Loucy (cell line): ENCODE measurements around the gene ZNF74.

Source experiments
- H2AFZ ChIP-seq: fragments of 200-600 bp; sonication (generic); 2 replicates; pipeline ENCODE4 v1.6.0; 2016; ENCODE audit warnings: antibody characterized with exemption, mild to moderate bottlenecking, low read length, moderate library complexity
- H3F3A ChIP-seq: fragments of 200-600 bp; 2 replicates; pipeline ENCODE4 v1.6.0; 2016; ENCODE audit warnings: antibody characterized with exemption, low read depth, mild to moderate bottlenecking
- H3K27me3 ChIP-seq: fragments of 200-600 bp; sonication (generic); 2 replicates; pipeline ENCODE4 v1.6.1; 2014; ENCODE audit warnings: low read length, mild to moderate bottlenecking; ENCODE audit not compliant: insufficient read depth, poor library complexity, severe bottlenecking
- H3K36me3 ChIP-seq: fragments of 200-600 bp; sonication (generic); 2 replicates; pipeline ENCODE4 v1.6.1; 2016; ENCODE audit warnings: low read length; ENCODE audit not compliant: insufficient read depth
- H3K4me1 ChIP-seq: fragments of 200-600 bp; sonication (generic); 2 replicates; pipeline ENCODE4 v1.5.1; 2014; ENCODE audit warnings: low read length, mild to moderate bottlenecking; ENCODE audit not compliant: insufficient read depth, poor library complexity, severe bottlenecking
- H3K4me2 ChIP-seq: fragments of 200-600 bp; sonication (generic); 2 replicates; pipeline ENCODE4 v1.6.0; 2014; ENCODE audit warnings: antibody characterized with exemption, low read length, low read depth, mild to moderate bottlenecking; ENCODE audit not compliant: poor library complexity, severe bottlenecking
- H3K4me3 ChIP-seq: fragments of 200-600 bp; sonication (generic); 2 replicates; pipeline ENCODE4 v1.5.1; 2014; ENCODE audit warnings: low read length, mild to moderate bottlenecking, mixed read lengths; ENCODE audit not compliant: poor library complexity, severe bottlenecking
- H3K79me2 ChIP-seq: fragments of 200-600 bp; sonication (generic); 2 replicates; pipeline ENCODE4 v1.6.1; 2014; ENCODE audit warnings: low read length; ENCODE audit not compliant: insufficient read depth
- H3K9ac ChIP-seq: fragments of 200-600 bp; sonication (generic); 2 replicates; pipeline ENCODE4 v1.6.0; 2014; ENCODE audit warnings: mild to moderate bottlenecking, low read depth, low read length, moderate library complexity; ENCODE audit not compliant: poor library complexity, severe bottlenecking
- H3K9me2 ChIP-seq: fragments of 200-600 bp; sonication (generic); replicated peaks from 2 replicates; pipeline ENCODE4 v1.6.1; 2016; ENCODE audit warnings: low read depth, low read length, mixed read lengths
- H3K9me3 ChIP-seq: fragments of 200-600 bp; sonication (generic); 2 replicates; pipeline ENCODE4 v1.6.1; 2014; ENCODE audit warnings: mild to moderate bottlenecking, antibody characterized with exemption, low read length, low read depth; ENCODE audit not compliant: insufficient read depth
- H4K20me1 ChIP-seq: fragments of 200-600 bp; sonication (generic); 2 replicates; pipeline ENCODE4 v1.6.0; 2014; ENCODE audit warnings: antibody characterized with exemption, low read length, mild to moderate bottlenecking; ENCODE audit not compliant: insufficient read depth, poor library complexity, severe bottlenecking
- EZH2phosphoT487 ChIP-seq: fragments of 200-600 bp; IDR thresholded peaks from 2 replicates; pipeline ENCODE4 v1.6.1; 2018; ENCODE audit warnings: antibody characterized with exemption, mild to moderate bottlenecking, moderate library complexity, borderline replicate concordance
- TF ChIP-seq, protein P1 (sequence below): fragments of 200-600 bp; sonication (generic); conservative IDR thresholded peaks from 2 replicates; pipeline ENCODE4 v1.5.1; 2014; ENCODE audit warnings: mild to moderate bottlenecking, antibody characterized with exemption, low read length

The ZNF74 gene

DNA sequence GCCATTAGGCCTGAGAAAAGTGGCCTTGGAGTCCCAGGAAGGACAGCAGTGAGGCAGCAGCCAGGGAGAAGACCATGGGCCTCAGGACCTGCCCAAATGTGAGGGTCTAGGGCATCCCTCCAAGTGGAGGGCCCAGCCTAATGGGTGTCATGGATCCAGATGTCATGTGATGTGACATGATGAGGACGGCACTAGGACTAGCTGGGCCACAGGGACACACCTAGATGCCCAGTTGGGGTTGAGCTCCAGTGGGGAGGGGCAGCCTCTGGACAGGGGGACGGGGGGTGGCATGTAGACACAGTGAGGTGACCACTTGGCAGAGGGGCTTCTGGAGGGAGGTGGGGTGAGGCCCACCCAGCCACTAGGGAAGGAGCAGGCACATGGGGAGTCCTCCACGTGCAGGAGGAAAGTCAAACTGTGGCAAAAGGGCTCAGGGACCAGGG lies 38.3 kb downstream of the ZNF74 start:
- Histone ChIP-seq H3K9me2 (no peaks in the 10 kb centered on the region), H3F3A (no peaks in the 10 kb centered on the region), H3K4me2 (no peak overlapping the region), H3K9ac (no peak overlapping the region), H3K9me3 (no peaks in the 10 kb centered on the region), H3K4me3 (no peak overlapping the region), H3K36me3 (no peaks in the 10 kb centered on the region), H2AFZ (no peak overlapping the region), H3K79me2 (no peaks in the 10 kb centered on the region), H4K20me1 (no peaks in the 10 kb centered on the region), H3K27me3 (no peaks in the 10 kb centered on the region), H3K4me1 (no peaks in the 10 kb centered on the region)
- TF ChIP-seq, protein P1, sequence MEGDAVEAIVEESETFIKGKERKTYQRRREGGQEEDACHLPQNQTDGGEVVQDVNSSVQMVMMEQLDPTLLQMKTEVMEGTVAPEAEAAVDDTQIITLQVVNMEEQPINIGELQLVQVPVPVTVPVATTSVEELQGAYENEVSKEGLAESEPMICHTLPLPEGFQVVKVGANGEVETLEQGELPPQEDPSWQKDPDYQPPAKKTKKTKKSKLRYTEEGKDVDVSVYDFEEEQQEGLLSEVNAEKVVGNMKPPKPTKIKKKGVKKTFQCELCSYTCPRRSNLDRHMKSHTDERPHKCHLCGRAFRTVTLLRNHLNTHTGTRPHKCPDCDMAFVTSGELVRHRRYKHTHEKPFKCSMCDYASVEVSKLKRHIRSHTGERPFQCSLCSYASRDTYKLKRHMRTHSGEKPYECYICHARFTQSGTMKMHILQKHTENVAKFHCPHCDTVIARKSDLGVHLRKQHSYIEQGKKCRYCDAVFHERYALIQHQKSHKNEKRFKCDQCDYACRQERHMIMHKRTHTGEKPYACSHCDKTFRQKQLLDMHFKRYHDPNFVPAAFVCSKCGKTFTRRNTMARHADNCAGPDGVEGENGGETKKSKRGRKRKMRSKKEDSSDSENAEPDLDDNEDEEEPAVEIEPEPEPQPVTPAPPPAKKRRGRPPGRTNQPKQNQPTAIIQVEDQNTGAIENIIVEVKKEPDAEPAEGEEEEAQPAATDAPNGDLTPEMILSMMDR: no peak
- TF ChIP-seq EZH2phosphoT487: no peak

DNA sequence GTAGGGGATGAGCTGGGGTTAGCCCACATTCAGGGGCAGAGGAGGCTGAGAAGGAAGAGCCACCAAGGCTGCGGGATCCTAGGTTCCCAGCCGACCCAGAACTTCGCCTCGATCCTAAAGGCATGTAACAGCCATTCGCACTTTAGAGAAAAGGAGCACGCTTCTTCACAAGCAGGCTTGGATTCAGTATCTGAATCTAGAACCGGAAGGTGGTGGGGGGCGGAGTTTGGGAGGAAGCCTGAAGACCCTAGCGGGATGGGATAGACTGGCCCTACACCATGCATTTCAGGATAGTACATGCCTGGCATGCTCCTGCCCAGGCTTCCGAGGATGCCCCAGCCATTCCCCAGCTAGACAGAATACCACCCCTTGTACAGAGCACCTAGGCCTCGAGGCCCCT lies 39.2 kb downstream of the ZNF74 start:
- Histone ChIP-seq H2AFZ (no peak overlapping the region), H3K79me2 (no peaks in the 10 kb centered on the region), H3K9ac (no peak overlapping the region), H3K9me2 (no peaks in the 10 kb centered on the region), H3K4me2 (no peak overlapping the region), H3K4me1 (no peaks in the 10 kb centered on the region), H3K36me3 (no peaks in the 10 kb centered on the region), H4K20me1 (no peaks in the 10 kb centered on the region), H3K27me3 (no peaks in the 10 kb centered on the region), H3K9me3 (no peaks in the 10 kb centered on the region), H3F3A (no peaks in the 10 kb centered on the region), H3K4me3 (no peak overlapping the region)
- TF ChIP-seq, protein P1: no peak
- no peak for TF ChIP-seq EZH2phosphoT487

DNA sequence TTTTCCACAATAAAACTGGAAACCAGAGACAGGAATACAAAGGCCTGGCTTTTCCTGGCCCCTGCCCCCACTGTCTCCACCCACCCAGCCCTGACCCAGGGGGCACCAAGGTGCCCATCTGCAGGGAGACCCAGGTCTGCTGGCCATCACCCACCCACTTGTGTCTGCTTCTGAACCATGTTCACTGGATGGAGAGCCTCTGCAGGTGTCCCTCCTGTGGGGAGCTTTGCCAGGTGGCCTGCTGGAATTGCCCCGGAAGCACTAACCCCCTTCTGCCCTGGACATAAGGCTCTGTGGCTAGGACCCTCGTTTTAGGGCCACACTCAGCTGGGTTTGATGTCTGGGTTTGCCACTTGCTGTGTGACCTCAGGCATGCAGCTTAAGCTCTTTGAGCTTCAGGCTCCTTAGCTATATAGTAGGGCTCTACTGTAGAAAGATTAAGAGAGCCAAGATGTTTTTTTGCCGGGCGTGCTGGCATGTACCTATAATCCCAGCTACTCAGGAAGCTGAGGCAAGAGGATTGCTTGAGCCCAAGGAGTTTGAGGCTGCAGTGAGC lies 39.8 kb downstream of the ZNF74 start:
- Histone ChIP-seq H3K4me1 (no peaks in the 10 kb centered on the region), H3K27me3 (no peaks in the 10 kb centered on the region), H3K79me2 (no peaks in the 10 kb centered on the region), H4K20me1 (no peaks in the 10 kb centered on the region), H3K9ac (no peak overlapping the region), H3K4me2 (no peak overlapping the region), H3K9me2 (no peaks in the 10 kb centered on the region), H3K36me3 (no peaks in the 10 kb centered on the region), H3K4me3 (no peak overlapping the region), H3F3A (no peaks in the 10 kb centered on the region), H2AFZ (no peak overlapping the region), H3K9me3 (no peaks in the 10 kb centered on the region)
- TF ChIP-seq, protein P1: no peak
- TF ChIP-seq EZH2phosphoT487: no peak
